ENCODE measurements around the gene KRTCAP2.

- TF ChIP-seq CTCF (IDR thresholded peaks at IDR 0.05) = no peak
- TF ChIP-seq POLR2A (IDR thresholded peaks at IDR 0.05) = no peak
Measured at GRCh38 chr1:155160128-155160527, 13.0 kb downstream of the KRTCAP2 start.

Data from prostate gland (tissue), 2 donors.